WERI-Rb-1 (cell line): ENCODE results near the gene PDZD7.

Experiments
- DNase-seq: peaks from one replicate; pipeline ENCODE4 v3.0.0-alpha.2; 2020
- H3K27ac ChIP-seq: fragments of 250-450 bp; sonication (Bioruptor Pico); 2 replicates; pipeline ENCODE4 v1.5.1; 2020; ENCODE audit warnings: mild to moderate bottlenecking, moderate library complexity
- H3K27me3 ChIP-seq: fragments of 250-450 bp; sonication (Bioruptor Pico); 2 replicates; pipeline ENCODE4 v1.5.1; 2021; ENCODE audit warnings: mild to moderate bottlenecking, low read depth, moderate library complexity; ENCODE audit not compliant: insufficient read depth, severe bottlenecking
- H3K36me3 ChIP-seq: fragments of 250-450 bp; sonication (Bioruptor Pico); 2 replicates; pipeline ENCODE4 v1.5.1; 2020; ENCODE audit warnings: mild to moderate bottlenecking, moderate library complexity
- H3K4me3 ChIP-seq: 2 replicates; pipeline ENCODE4 v1.5.1; 2011; ENCODE audit warnings: low read depth, mild to moderate bottlenecking, control low read depth, low read length
- H3K9me3 ChIP-seq: fragments of 250-450 bp; sonication (Bioruptor Pico); 2 replicates; pipeline ENCODE4 v1.5.1; 2021; ENCODE audit warnings: mild to moderate bottlenecking, moderate library complexity; ENCODE audit not compliant: severe bottlenecking
- TF ChIP-seq, protein P1 (sequence below): IDR thresholded peaks from 2 replicates; pipeline ENCODE4 v1.5.1; 2011; ENCODE audit warnings: low read depth, mild to moderate bottlenecking, control low read depth, inconsistent platforms, low read length

The PDZD7 gene

DNA sequence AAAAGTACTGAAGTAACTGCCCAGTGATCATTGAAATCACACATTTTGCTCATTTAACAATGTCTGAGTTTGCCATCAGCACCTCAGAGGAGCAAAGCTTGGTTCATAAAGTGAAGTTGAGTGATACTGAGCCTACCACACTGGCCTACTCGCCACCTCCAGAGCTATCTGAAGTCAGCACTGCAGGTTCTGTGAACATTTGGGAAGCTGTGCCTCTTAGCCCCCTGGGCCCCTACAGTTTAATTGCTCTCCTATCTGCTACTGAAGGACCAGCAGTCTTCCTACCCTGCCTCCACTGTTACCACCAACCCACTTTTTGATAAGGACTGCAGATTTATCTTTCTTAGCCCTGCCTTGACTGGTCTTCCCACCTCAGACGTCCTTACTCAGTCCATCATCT lies 63.6 kb downstream of the PDZD7 start:
- Histone ChIP-seq H3K27ac (no peak overlapping the region), H3K36me3 (peaks cover 21% of the 10 kb centered on the region), H3K4me3 (no peak overlapping the region), H3K9me3 (no peaks in the 10 kb centered on the region), H3K27me3 (no peaks in the 10 kb centered on the region)
- no peak for DNase-seq
- TF ChIP-seq, protein P1, sequence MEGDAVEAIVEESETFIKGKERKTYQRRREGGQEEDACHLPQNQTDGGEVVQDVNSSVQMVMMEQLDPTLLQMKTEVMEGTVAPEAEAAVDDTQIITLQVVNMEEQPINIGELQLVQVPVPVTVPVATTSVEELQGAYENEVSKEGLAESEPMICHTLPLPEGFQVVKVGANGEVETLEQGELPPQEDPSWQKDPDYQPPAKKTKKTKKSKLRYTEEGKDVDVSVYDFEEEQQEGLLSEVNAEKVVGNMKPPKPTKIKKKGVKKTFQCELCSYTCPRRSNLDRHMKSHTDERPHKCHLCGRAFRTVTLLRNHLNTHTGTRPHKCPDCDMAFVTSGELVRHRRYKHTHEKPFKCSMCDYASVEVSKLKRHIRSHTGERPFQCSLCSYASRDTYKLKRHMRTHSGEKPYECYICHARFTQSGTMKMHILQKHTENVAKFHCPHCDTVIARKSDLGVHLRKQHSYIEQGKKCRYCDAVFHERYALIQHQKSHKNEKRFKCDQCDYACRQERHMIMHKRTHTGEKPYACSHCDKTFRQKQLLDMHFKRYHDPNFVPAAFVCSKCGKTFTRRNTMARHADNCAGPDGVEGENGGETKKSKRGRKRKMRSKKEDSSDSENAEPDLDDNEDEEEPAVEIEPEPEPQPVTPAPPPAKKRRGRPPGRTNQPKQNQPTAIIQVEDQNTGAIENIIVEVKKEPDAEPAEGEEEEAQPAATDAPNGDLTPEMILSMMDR = no peak

DNA sequence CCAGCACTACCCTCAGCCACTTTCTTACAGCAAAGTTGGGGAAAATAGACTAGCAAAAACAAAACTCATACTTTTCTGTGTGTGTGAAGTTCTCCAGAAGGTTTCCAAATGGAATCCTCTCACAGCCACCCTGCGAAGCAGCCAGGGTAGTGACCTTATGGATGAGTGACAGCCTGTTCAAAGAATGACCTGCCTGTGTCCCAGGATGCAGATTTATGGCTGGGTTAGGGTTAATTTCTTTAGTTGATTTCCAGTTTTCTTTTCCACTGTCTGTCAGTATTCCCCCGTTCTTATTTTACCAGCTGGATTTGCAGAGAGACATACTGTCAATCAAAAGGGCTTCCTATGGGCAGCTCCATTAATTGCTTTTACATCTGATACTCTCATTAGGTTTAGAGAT lies 64.0 kb downstream of the PDZD7 start:
- H3K27ac ChIP-seq = no peak overlapping the region
- TF ChIP-seq, protein P1 = no peak
- no peaks in the 10 kb centered on the region for H3K27me3 ChIP-seq
- H3K36me3 ChIP-seq = peaks cover 25% of the 10 kb centered on the region
- DNase-seq = no peak
- H3K9me3 ChIP-seq = no peaks in the 10 kb centered on the region
- no peak overlapping the region for H3K4me3 ChIP-seq

DNA sequence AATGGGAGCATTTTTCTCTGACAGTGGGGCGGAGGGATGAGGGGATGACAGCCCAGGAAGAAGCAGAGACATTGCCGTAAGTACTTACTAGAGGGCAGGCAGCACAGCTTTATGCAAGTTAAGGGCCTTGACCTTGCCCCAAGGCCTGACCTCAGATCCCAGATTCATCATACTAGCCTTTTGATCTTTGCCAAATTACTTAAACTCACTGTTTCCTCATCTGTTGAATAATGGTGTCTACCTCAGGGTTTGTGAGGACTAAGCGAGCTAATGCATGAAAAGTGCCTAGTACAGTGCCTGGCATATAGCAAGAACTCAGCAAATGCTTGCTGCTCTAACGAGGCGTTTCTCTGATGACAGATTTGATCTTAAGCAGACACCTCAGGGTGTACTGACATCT lies 65.1 kb downstream of the PDZD7 start:
- Histone ChIP-seq H3K27ac (no peak overlapping the region), H3K9me3 (no peaks in the 10 kb centered on the region), H3K4me3 (no peak overlapping the region), H3K27me3 (no peaks in the 10 kb centered on the region), H3K36me3 (peaks cover 33% of the 10 kb centered on the region)
- TF ChIP-seq, protein P1 = no peak
- no peak for DNase-seq

DNA sequence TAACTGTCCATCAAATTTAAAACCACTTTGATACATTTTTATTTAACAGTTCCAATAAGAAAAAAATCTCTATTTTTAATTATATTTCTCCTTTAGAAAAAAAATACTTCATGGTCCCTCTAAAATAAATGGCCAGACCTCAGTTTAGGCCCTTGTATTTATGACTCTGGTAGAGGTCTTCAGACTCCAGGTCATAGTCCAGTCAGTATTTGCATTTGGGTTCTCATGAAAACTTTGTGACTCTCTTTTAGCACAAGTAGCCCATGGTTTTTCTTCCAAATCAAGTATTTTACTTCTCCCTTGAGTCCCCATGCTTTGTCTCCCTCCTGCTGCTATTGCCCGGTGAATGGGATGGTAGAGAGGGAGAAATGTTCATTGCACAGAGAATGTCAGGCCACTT lies 67.1 kb downstream of the PDZD7 start:
- TF ChIP-seq, protein P1 = no peak
- no peaks in the 10 kb centered on the region for H3K9me3 ChIP-seq
- no peak overlapping the region for H3K4me3 ChIP-seq
- no peak for DNase-seq
- H3K27me3 ChIP-seq = no peaks in the 10 kb centered on the region
- H3K27ac ChIP-seq = no peak overlapping the region
- H3K36me3 ChIP-seq = peaks cover 48% of the 10 kb centered on the region

DNA sequence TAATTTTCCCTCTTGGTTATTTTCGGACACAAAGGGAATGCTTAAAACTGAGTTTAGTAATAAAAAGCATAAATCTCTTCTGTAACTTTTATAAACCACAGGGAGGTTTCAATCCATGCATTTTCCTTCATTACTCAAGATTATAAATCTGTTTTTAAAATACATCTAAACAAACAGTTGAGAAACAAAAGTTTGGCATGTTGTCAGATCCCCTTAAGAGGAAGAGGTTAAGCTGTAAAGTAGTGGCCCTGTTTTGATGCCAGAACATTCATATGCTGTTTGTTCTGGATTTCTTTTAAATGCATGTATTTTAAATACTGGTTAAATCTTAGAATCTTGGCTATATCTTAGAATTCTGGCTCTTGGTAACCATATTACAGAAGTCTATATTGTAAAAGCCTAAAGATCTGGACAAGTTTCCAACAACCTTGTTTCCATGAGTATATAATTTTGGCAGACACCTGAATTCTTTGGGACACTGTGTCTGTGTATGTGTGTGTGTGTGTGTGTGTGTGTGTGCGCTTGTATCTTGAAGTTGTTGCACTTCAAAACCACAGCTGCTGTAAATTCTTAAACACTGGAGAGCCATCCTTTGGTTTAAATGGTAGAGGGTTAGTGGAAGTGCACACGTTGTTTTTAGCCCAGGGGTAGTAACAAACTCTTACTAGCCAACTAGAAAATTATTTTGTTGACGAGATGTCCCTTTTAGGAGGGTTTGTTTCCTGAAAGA lies 68.4 kb downstream of the PDZD7 start:
- H3K36me3 ChIP-seq = peaks cover 61% of the 10 kb centered on the region

More for the DNA sequence above, 68.4 kb downstream of the PDZD7 start:
- TF ChIP-seq, protein P1 = no peak
- DNase-seq = no peak
- no peak overlapping the region for H3K27ac ChIP-seq
- H3K9me3 ChIP-seq = no peaks in the 10 kb centered on the region
- H3K4me3 ChIP-seq = no peak overlapping the region
- H3K27me3 ChIP-seq = no peaks in the 10 kb centered on the region
